RWPE1 (cell line): ENCODE data around the gene ITPR3.

ENCODE experiments used
- CTCF ChIA-PET: fragments of 350-600 bp; sonication (Branson Sonifier 250); formaldehyde crosslinking; extraction: SDS; loops from one replicate; lab custom pipeline; 2021; lab: Yijun Ruan, JAX
- POLR2A ChIA-PET: fragments of 400-600 bp; formaldehyde crosslinking; extraction: SDS; loops from one replicate; lab custom pipeline; 2020; ENCODE audit warnings: antibody characterized with exemption; ENCODE audit not compliant: low non-redundant PET; lab: Yijun Ruan, JAX
- DNase-seq: peaks from one replicate; pipeline ENCODE4 v3.0.0; 2012; ENCODE audit warnings: low spot score
- H3K27ac ChIP-seq: fragments of 450-650 bp; 2 replicates; pipeline ENCODE4 v1.5.1; 2017
- TF ChIP-seq, protein P1 (sequence below): fragments of 450-650 bp; conservative IDR thresholded peaks from 2 replicates; pipeline ENCODE4 v1.5.1; 2017; ENCODE audit warnings: low read depth, mild to moderate bottlenecking

Gene ITPR3

DNA sequence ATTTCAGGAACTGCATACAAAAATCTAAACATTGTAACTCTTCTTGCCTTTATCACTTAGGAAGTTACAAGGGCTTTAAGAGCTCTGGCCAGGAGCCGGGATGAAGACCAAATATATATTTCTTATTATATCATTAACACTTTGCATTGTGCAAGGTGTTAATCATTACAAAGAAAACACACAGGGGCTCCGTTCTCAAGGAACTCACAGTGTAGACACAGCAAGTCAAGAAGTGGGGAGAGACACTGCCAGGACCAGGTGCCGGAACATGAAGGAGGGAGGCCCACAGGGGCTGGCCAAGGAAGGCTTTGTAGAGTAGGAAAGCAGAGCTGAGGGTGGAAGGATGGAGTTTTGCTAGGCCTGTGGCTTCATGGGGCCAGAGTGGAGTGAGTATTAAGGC lies 17.4 kb downstream of the ITPR3 start:
- peak overlapping the region; percentile 60 for H3K27ac ChIP-seq
- TF ChIP-seq, protein P1, sequence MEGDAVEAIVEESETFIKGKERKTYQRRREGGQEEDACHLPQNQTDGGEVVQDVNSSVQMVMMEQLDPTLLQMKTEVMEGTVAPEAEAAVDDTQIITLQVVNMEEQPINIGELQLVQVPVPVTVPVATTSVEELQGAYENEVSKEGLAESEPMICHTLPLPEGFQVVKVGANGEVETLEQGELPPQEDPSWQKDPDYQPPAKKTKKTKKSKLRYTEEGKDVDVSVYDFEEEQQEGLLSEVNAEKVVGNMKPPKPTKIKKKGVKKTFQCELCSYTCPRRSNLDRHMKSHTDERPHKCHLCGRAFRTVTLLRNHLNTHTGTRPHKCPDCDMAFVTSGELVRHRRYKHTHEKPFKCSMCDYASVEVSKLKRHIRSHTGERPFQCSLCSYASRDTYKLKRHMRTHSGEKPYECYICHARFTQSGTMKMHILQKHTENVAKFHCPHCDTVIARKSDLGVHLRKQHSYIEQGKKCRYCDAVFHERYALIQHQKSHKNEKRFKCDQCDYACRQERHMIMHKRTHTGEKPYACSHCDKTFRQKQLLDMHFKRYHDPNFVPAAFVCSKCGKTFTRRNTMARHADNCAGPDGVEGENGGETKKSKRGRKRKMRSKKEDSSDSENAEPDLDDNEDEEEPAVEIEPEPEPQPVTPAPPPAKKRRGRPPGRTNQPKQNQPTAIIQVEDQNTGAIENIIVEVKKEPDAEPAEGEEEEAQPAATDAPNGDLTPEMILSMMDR: no peak
- ChIA-PET POLR2A (no interaction called here), CTCF (interaction anchor here (0.7 to 1.3 kb wide), 2 partner anchors 52 to 309 kb away, joined by 3 read pairs; no protein-coding TSS in a partner anchor)
- no peak for DNase-seq

DNA sequence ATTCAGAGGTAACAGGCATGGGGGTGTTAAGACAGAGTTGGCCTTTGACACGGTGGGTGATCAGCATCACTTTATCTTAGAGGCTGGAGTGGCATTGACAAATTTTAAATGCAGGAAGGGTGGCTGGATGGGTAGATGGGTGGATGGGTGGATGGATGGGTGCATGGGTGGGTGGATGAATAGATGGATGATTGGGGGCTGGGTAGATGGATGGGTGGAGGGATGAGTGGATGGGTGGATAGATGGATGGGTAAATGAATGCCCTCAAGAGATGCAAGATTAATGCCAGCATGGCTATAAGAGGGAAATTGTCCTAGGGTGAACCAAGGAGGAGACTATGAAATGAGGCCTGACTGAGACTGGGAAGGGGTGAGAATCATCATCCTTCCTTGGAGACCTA lies 18.4 kb downstream of the ITPR3 start:
- TF ChIP-seq, protein P1: no peak
- ChIA-PET POLR2A (no interaction called here), CTCF (interaction anchor here (1.0 kb wide), 1 partner anchor 32 kb away, joined by 3 read pairs; no protein-coding TSS in a partner anchor)
- no peak for DNase-seq
- H3K27ac ChIP-seq: peak overlapping the region; percentile 77

DNA sequence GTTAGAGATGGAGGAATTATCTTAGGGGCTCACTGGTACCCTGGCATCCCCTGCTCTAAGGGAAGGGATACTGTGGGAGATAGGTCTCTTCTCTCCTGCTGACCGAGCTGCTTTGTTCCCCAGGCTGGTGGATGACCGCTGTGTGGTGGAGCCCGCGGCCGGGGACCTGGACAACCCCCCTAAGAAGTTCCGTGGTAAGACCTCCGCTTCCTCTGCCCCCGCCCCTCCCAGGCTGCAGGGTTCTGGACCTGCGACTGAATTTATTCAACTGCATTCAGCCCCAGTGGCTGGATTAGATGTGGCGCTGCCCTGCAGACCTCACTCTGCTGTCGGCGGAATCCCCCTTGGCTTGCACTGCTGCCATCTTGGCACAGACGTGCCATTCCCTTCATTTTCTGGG lies 19.2 kb downstream of the ITPR3 start:
- ChIA-PET POLR2A (no interaction called here), CTCF (interaction anchor here (0.6 to 1.0 kb wide), 2 partner anchors 33 to 50 kb away, joined by 3 read pairs; no protein-coding TSS in a partner anchor)
- peak overlapping the region; percentile 77 for H3K27ac ChIP-seq
- no peak for DNase-seq
- TF ChIP-seq, protein P1: no peak

DNA sequence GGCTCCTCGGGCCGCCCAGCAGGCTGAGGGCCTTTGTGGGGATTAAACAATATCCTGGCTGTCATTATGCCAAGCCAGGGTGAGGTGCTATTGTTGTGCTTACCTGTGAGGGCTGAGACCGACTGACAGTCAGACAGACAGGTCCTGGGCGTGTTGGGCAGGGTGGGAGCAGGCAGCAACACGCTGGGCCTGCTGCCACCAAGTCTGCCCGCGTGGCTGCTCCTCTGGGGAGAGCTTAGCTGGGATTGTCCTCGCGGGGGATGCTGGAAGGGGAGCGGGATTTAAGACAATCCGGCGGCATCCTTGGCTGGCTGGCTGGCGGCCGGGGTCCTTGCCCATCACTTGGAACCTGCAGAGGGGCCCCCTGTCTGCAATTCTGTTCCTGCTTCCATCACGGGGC lies 20.0 kb downstream of the ITPR3 start:
- TF ChIP-seq, protein P1: no peak
- CTCF ChIA-PET: no interaction called here
- POLR2A ChIA-PET: no interaction called here
- DNase-seq: no peak
- peak overlapping the region; percentile 77 for H3K27ac ChIP-seq

DNA sequence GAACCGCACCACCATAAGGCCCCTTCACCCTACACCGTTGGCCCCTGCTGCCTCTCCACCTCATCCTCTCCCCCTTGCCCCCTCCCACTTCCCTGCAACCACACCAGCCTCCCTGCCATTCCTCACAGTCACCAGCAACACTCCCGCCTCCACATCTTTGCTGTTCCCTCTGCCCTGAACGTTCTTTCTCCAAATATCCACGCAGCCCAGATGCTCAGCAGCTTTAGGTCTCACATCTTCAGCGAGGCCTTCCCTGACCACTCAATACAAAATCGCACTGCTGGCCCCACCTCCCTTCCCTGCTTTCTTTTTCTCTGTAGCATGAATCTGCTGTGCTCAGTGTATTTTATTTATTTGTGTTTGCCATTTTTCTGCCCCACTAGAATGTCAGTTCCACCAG lies 20.5 kb downstream of the ITPR3 start:
- H3K27ac ChIP-seq: peak overlapping the region; percentile 77
- DNase-seq: no peak
- ChIA-PET POLR2A (no interaction called here), CTCF (no interaction called here)
- TF ChIP-seq, protein P1: no peak

DNA sequence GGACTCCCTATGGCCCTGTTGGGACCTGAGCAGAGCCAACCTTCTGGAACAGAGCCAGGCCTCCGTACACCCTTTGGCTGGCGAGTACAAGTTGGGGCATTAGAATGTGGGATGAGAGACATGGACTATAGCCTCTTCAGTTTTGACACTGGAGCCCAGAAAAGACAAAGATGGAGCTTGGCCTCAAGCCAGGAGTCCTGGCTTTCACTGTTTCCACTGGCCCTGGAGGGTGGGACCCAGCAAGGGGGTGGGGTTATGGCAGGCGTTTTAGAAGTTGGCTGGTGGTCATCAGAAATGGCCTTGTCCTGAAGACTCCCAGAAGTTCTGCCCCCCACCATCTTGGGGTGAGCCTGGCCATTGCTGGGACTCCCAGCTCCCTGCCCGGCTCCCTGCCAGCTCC lies 21.8 kb downstream of the ITPR3 start:
- CTCF ChIA-PET: interaction anchor here (1.9 kb wide), 1 partner anchor 53 kb away, joined by 5 read pairs; no protein-coding TSS in a partner anchor
- peak overlapping the region; percentile 77 for H3K27ac ChIP-seq
- TF ChIP-seq, protein P1: no peak
- POLR2A ChIA-PET: no interaction called here
- DNase-seq: no peak
